Stimulated activated CD4-positive, alpha-beta T cell treated with anti-CD3 and anti-CD28 coated beads, Interleukin-2, amount 100 ng/mL, for 48 hours (primary cell): ENCODE results near the gene LHX4.

ENCODE experiments used
- DNase-seq, 2 donors: peaks; one replicate each; pipeline ENCODE4 v3.0.0-alpha.2; 2020

The LHX4 gene

GRCh38 chr1:180229483-180230415 lies at the start of gene LHX4:
Gene LHX4, plus strand, starts transcription at chr1:180230264. Its CDS starts 266 bp downstream, at chr1:180230530.
- no peak for DNase-seq

DNA sequence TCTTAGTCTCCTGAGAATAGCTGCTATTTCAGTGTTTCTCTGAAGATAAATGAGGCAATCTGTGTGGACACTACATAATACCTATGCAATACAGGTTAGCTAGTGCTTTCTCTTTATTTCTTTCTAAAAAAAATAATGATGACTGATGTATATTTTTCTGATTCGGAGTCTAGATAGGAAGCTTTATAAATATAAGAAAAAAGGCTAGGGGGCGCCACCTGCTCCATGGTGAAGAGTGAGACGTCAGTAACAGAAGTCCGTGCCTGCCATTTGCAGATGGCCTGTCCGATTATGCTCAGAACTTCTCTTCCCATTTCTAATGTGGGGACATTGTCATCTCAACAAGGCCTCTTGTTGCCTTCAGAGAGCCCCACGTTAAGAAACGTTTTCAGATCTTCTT lies 49.0 kb upstream of the LHX4 start:
- DNase-seq = peak; percentile 18 to 19

GRCh38 chr1:180181996-180182642 lies 47.9 kb upstream of the LHX4 start:
- no peak for DNase-seq

DNA sequence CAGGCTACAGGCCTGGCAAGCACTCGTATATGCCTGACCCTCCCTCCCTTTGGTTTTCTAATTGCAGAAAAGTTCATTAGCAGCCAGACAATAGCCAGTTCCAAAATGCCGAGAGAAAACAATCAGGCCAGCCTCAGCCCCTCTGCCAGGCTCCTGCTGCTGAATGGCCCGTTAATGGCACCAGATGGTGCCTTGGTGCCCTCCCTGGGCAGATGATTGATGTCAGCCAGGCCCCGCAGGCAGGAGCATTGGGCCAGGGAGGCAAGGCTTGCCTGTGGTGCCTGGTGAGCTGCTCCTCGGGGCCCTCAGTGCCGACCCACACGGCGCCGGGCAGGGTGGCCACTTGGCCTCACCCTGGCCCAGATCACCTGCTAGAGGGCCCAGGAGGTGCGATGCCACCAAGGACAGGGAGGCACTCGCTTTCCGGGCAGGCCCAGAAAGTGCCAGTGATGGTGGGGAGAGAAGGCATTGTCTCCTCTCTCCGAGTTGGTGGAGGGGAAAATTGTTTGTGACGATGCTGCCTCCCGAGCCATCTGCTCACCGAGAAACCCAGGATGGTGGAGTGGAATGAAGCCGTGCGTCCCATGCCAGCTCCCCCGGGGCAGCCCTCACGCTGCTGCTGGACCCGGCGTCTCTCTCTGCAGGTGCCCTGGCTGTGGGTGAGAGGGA lies 47.3 kb upstream of the LHX4 start:
- no peak for DNase-seq

GRCh38 chr1:180183426-180183825 lies 46.6 kb upstream of the LHX4 start:
- no peak for DNase-seq

- no peak for DNase-seq
Measured at GRCh38 chr1:180184041-180184440, 46.0 kb upstream of the LHX4 start.

GRCh38 chr1:180185281-180185680 lies 44.8 kb upstream of the LHX4 start:
- no peak for DNase-seq

DNA sequence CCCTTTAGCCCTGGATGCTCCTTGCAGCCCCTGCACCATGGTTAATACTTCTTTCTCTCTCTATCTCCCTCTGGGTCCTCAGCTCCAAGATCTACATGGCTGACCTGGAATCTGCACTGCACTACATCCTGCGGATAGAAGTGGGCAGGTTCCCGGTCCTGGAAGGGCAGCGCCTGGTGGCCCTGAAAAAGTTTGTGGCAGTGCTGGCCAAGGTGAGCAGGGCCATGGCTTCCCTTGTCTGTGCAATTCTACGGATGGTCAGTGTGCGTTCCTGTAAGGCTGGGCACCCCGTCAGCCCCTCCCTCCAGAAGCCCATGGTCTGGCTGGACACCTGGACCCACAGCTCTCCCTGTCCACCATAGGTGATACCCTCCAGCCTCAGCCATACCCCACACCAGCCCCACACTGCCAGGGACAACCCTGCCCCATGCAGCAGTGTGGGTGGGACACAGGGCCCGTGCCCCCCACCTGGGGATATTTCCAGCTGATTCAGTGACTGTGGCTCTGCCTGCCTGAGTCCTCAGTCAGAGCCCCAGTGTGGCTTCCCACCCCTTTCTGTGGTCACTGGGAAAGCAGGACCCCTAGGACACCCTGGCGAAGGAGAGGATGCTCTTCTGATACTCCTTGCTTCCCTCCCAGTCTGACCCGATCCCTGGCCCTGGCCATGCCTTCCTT lies 44.0 kb upstream of the LHX4 start:
- DNase-seq = no peak

GRCh38 chr1:180186831-180187230 lies 43.2 kb upstream of the LHX4 start:
- no peak for DNase-seq

- DNase-seq = no peak
Measured at GRCh38 chr1:180187626-180188025, 42.4 kb upstream of the LHX4 start.

DNA sequence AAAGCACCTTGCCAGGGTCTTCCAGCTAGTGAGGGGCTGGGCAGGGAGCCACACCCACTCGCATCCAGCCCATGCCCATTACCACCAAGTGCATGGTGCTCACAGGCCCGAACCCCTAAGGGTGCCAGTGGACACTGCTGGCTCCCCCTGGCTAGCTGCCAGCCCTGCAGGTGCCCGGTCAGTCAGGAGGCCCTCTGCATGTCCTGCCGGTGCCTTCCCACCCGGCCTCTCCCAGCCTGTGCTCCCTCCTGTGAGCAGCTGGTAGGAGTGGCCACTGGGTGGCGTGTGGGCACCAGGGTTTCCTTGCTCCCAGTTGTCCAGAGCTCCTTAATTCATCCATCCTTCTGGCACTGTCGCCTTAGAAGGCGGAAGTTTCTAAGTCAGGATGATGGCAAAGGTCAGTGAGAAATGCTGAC lies 42.0 kb upstream of the LHX4 start:
- no peak for DNase-seq

GRCh38 chr1:180188684-180189175 lies 41.3 kb upstream of the LHX4 start:
- DNase-seq = no peak

- DNase-seq = no peak
Measured at GRCh38 chr1:180190091-180190490, 40.0 kb upstream of the LHX4 start.

GRCh38 chr1:180192172-180192571 lies 37.9 kb upstream of the LHX4 start:
- DNase-seq = no peak

DNA sequence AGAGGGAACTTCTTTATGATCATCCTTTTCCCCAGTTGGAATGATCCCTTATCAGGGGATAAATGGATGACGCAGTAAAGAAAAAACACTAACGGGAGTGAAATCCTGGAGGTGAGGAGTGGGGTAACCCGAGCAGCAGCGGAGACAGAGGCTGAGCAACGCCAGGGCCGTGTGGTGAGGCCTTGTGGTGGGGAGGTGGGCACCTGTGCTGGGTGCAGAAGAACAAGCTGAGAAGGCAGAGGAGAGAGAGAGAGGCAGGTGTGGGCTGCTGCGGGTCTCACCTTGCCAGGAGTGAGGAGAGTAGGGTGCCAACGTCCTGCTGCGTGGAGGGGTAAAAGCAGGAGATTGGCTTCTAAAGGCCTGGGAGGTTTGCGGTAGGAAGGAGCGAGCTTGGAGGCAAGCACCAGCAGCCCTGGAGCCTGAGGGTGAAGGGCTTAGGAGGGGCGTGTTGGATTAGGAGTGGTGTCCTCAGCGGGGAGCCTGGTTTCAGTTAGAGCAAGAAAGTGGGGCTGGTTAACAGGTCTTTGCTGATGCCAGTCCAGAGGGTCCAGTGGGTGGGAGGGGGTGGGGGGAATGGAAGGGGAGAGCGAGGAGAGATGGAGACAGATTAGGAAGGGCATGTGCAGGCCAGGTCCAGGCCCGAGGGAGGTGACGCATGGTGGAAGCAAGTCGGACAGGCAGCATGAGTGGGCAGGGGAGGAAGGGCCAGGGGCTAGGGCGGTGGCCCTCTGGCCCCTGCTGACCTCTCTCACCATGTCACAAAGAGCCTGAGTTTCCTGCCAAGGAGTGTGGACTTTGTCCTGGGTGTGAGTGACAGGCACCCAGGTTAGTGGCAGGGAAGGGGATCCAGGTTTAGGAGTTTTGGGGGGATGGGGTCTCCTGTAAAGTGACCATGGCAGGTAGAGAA lies 36.7 kb upstream of the LHX4 start:
- DNase-seq = no peak

DNA sequence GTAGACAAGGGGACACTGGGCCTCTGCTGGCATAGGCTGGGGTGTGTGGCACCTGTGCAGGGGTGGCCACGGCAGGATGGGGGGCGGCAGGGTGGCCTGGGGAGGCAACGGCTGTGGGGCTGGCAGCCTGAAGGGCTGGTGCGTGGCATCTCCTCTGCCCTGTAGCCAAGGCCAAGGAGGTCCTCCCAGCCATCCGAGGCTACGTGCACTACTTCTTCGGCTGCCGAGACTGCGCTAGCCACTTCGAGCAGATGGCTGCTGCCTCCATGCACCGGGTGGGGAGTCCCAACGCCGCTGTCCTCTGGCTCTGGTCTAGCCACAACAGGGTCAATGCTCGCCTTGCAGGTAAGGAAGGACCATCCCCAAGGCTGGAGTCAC lies 36.0 kb upstream of the LHX4 start:
- no peak for DNase-seq

DNA sequence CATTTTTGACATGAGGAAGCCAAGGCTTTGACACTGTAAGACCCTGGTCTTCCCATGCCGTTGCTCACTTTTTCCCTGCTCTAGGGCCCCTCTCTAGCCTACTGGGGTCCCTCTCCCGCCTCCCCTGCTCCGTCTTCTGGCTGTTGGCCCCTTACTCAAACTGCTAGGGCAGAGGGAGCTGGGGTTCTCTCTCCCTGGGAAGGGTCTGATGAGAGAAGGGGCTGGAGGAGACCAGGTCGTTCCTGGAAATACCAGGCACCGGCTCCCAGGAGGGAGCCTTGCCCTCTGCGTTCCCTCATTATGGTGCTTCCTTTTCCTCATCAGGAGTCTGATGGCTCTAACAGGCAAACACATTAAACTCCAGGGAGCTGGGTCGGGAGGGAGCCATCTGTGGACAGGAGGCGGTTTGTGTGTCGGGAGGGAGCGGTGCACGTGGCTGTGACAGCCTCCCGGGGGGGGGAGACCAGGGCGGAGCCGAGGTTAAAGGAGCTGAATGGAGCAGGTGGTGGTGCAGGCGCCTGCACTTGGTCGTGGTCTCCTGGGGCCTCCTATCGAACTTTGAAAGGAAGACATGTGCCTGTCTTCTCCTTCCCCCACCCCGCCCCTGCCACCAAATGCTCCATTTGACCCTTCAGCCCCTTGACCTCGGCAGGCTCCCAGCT lies 35.4 kb upstream of the LHX4 start:
- no peak for DNase-seq

GRCh38 chr1:180195401-180195800 lies 34.7 kb upstream of the LHX4 start:
- no peak for DNase-seq

- no peak for DNase-seq
Measured at GRCh38 chr1:180195916-180196315, 34.1 kb upstream of the LHX4 start.

DNA sequence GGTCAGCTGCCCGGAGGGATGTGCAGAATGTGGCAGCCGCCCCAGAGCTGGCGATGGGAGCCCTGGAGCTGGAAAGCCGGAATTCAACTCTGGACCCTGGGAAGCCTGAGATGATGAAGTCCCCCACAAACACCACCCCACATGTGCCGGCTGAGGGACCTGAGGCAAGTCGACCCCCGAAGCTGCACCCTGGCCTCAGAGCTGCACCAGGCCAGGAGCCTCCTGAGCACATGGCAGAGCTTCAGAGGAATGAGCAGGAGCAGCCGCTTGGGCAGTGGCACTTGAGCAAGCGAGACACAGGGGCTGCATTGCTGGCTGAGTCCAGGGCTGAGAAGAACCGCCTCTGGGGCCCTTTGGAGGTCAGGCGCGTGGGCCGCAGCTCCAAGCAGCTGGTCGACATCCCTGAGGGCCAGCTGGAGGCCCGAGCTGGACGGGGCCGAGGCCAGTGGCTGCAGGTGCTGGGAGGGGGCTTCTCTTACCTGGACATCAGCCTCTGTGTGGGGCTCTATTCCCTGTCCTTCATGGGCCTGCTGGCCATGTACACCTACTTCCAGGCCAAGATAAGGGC lies 33.5 kb upstream of the LHX4 start:
- no peak for DNase-seq

DNA sequence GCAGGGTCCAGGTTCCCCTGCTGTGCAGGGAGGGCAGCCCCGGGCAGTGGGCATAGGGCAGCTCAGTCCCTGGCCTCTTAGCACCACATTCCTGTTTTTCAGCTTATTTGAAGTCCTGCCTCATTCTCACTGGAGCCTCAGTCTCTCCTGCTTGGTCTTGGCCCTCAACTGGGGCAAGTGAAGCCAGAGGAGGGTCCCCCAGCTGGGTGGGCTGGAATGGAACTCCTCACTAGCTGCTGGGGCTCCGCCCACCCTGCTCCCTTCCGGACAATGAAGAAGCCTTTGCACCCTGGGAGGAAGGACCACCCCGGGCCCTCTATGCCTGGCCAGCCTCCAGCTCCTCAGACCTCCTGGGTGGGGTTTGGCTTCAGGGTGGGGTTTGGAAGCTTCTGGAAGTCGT lies 32.8 kb upstream of the LHX4 start:
- no peak for DNase-seq
